HEK293 (cell line): ENCODE measurements around the gene GNG7.

Experiments used
- CTCF ChIA-PET: fragments of 350-600 bp; formaldehyde crosslinking; extraction: SDS; loops from one replicate; lab custom pipeline; 2021; ENCODE audit warnings: antibody characterized with exemption; lab: Yijun Ruan, JAX
- POLR2A ChIA-PET: fragments of 300-600 bp; formaldehyde crosslinking; extraction: SDS; loops from one replicate; lab custom pipeline; 2020; ENCODE audit warnings: antibody characterized with exemption, inconsistent platforms; lab: Yijun Ruan, JAX
- H3K27ac ChIP-seq: fragments of 200-500 bp; sonication (Bioruptor generic); 2 replicates; pipeline ENCODE4 v1.5.1; 2014; ENCODE audit warnings: low read depth, low read length, control low read depth, inconsistent platforms; ENCODE audit errors: extremely low read depth
- H3K36me3 ChIP-seq, 2 experiments: fragments of 200-500 bp in 1 of 2; sonication (Bioruptor generic) in 1 of 2; 1 replicate in 1 of 2; 2 replicates in 1 of 2; pipeline ENCODE4 v1.5.1; 2014 to 2017; ENCODE audit warnings: inconsistent platforms in 2 of 2, low read length in 2 of 2; ENCODE audit not compliant: control insufficient read depth in 2 of 2, insufficient read depth in 1 of 2
- H3K4me1 ChIP-seq: fragments of 200-500 bp; sonication (Bioruptor generic); 2 replicates; pipeline ENCODE4 v1.5.1; 2014; ENCODE audit warnings: mild to moderate bottlenecking, low read length, inconsistent platforms; ENCODE audit not compliant: control insufficient read depth, insufficient read depth
- H3K4me3 ChIP-seq: 2 replicates; pipeline ENCODE4 v1.5.1; 2011; ENCODE audit warnings: low read depth, mild to moderate bottlenecking, control low read depth, low read length, moderate library complexity
- H3K9me3 ChIP-seq: fragments of 200-500 bp; sonication (Bioruptor generic); 2 replicates; pipeline ENCODE4 v1.5.1; 2014; ENCODE audit warnings: low read depth, low read length, inconsistent platforms; ENCODE audit not compliant: control insufficient read depth, insufficient read depth
- BCL11A ChIP-seq: fragments of 450-650 bp; formaldehyde crosslinking; IDR thresholded peaks from 2 replicates; pipeline ENCODE4 v1.5.1; 2016; ENCODE audit warnings: low read depth, missing biosample characterization, missing genetic modification characterization
- HOXC10 ChIP-seq: sonication (generic); formaldehyde crosslinking; IDR thresholded peaks from 2 replicates; pipeline ENCODE4 v1.8.1; 2023; ENCODE audit warnings: mild to moderate bottlenecking, missing genetic modification reagents
- INSM2 ChIP-seq: fragments of 450-650 bp; formaldehyde crosslinking; IDR thresholded peaks from 2 replicates; pipeline ENCODE4 v1.5.1; 2016; ENCODE audit warnings: missing biosample characterization, missing genetic modification characterization
- PRDM1 ChIP-seq: fragments of 450-650 bp; formaldehyde crosslinking; IDR thresholded peaks from 2 replicates; pipeline ENCODE4; 2016; ENCODE audit warnings: missing biosample characterization, missing genetic modification characterization
- RBAK ChIP-seq: fragments of 450-650 bp; formaldehyde crosslinking; IDR thresholded peaks from 2 replicates; pipeline ENCODE4 v1.5.1; 2016; ENCODE audit warnings: missing biosample characterization, missing genetic modification characterization
- SCRT1 ChIP-seq: fragments of 450-650 bp; formaldehyde crosslinking; IDR thresholded peaks from 2 replicates; pipeline ENCODE4 v1.5.1; 2016; ENCODE audit warnings: missing biosample characterization, missing genetic modification characterization, borderline replicate concordance
- SETDB1 ChIP-seq: IDR thresholded peaks from one replicate; pipeline ENCODE4 v1.6.1; 2017; ENCODE audit warnings: mild to moderate bottlenecking, low read length, moderate library complexity, mixed read lengths; ENCODE audit not compliant: insufficient read length
- ZBTB48 ChIP-seq: fragments of 450-650 bp; formaldehyde crosslinking; IDR thresholded peaks from 2 replicates; pipeline ENCODE4 v1.5.1; 2016; ENCODE audit warnings: missing biosample characterization, missing genetic modification characterization
- ZBTB8A ChIP-seq: fragments of 450-650 bp; formaldehyde crosslinking; IDR thresholded peaks from 2 replicates; pipeline ENCODE4 v1.5.1; 2016; ENCODE audit warnings: missing biosample characterization, missing genetic modification characterization
- ZEB2 ChIP-seq: fragments of 450-650 bp; formaldehyde crosslinking; IDR thresholded peaks from 2 replicates; pipeline ENCODE4 v1.5.1; 2016; ENCODE audit warnings: missing biosample characterization, missing genetic modification characterization
- ZFP37 ChIP-seq: fragments of 450-650 bp; formaldehyde crosslinking; IDR thresholded peaks from 2 replicates; pipeline ENCODE4 v1.5.1; 2016; ENCODE audit warnings: missing biosample characterization, missing genetic modification characterization
- ZFP69B ChIP-seq: fragments of 450-650 bp; formaldehyde crosslinking; IDR thresholded peaks from 2 replicates; pipeline ENCODE4 v1.5.1; 2016; ENCODE audit warnings: missing biosample characterization, missing genetic modification characterization
- ZNF10 ChIP-seq: fragments of 450-650 bp; formaldehyde crosslinking; IDR thresholded peaks from 2 replicates; pipeline ENCODE4 v1.5.1; 2017; ENCODE audit warnings: missing biosample characterization, missing genetic modification characterization
- ZNF140 ChIP-seq: fragments of 450-650 bp; formaldehyde crosslinking; IDR thresholded peaks from 2 replicates; pipeline ENCODE4 v1.5.1; 2016; ENCODE audit warnings: missing biosample characterization, missing genetic modification characterization
- ZNF16 ChIP-seq: fragments of 450-650 bp; formaldehyde crosslinking; IDR thresholded peaks from 2 replicates; pipeline ENCODE4 v1.5.1; 2016; ENCODE audit warnings: low read depth, missing biosample characterization, missing genetic modification characterization
- ZNF341 ChIP-seq: fragments of 450-650 bp; formaldehyde crosslinking; IDR thresholded peaks from 2 replicates; pipeline ENCODE4; 2016; ENCODE audit warnings: low read depth, missing biosample characterization, missing genetic modification characterization
- ZNF362 ChIP-seq: fragments of 450-650 bp; formaldehyde crosslinking; IDR thresholded peaks from 2 replicates; pipeline ENCODE4 v1.5.1; 2016; ENCODE audit warnings: missing biosample characterization, missing genetic modification characterization
- ZNF366 ChIP-seq: fragments of 450-650 bp; formaldehyde crosslinking; conservative IDR thresholded peaks from 2 replicates; pipeline ENCODE4 v1.5.1; 2016; ENCODE audit warnings: missing biosample characterization, missing genetic modification characterization
- ZNF521 ChIP-seq: fragments of 450-650 bp; formaldehyde crosslinking; IDR thresholded peaks from 2 replicates; pipeline ENCODE4 v1.5.1; 2017; ENCODE audit warnings: missing biosample characterization, mild to moderate bottlenecking, missing genetic modification characterization
- ZNF529 ChIP-seq: fragments of 450-650 bp; formaldehyde crosslinking; IDR thresholded peaks from 2 replicates; pipeline ENCODE4 v1.5.1; 2017; ENCODE audit warnings: missing genetic modification characterization, missing biosample characterization; ENCODE audit not compliant: insufficient replicate concordance
- TF ChIP-seq, protein P1 (sequence below): fragments of 450-650 bp; formaldehyde crosslinking; IDR thresholded peaks from 2 replicates; pipeline ENCODE4 v1.5.1; 2017; ENCODE audit warnings: missing biosample characterization, missing genetic modification characterization
- TF ChIP-seq, protein P2 (sequence below): sonication (generic); formaldehyde crosslinking; IDR thresholded peaks from 2 replicates; pipeline ENCODE4 v1.8.1; 2022; ENCODE audit warnings: mild to moderate bottlenecking, moderate library complexity, missing genetic modification reagents

The GNG7 gene

DNA sequence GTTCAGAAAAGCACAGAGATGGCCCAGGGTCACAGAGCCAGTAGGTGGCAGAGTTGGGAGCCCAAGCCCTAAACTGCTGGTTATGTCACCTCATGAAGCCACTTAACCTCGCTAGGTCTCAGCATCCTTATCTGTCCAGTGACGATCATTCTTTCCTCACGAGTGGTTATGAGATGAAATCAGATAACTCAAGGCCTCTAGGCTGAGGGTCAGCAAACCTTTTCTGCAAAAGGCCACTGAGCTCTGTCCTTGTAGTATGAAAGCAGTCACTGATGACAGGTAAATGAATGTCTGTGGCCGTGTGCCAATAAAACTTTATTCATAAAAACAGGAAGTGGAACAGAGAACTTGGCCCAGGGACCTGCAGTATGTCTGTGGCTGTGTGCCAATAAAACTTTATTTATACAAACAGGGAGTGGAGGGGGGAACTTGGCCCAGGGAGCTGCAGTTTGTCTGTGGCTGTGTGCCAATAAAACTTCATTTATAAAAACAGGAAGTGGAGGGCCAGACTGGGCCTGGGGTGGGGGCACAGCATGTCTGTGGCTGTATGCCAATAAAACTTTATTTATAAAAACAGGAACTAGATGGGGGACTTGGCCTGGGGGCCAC, 71.2 kb downstream of the GNG7 start:
- no peaks in the 10 kb centered on the region for H3K4me1 ChIP-seq
- no peaks in the 10 kb centered on the region for H3K36me3 ChIP-seq
- H3K4me3 ChIP-seq: no peak overlapping the region
- CTCF ChIA-PET: interaction anchor here (0.8 to 1.8 kb wide), 2 partner anchors 11 to 19 kb away, joined by 3 to 6 read pairs; no protein-coding TSS in a partner anchor
- no peaks in the 10 kb centered on the region for H3K9me3 ChIP-seq
- TF ChIP-seq ZNF341 (tag by site-specific recombination) (peak; percentile 16; the same call in 1 of the 2 replicates), ZNF366 (no peak), SCRT1 (tag by site-specific recombination) (no peak), ZNF521 (tag by site-specific recombination) (no peak), ZBTB48 (0 out of 2 replicates have a peak, but pooled peaks have one; percentile 18), ZBTB8A (no peak), BCL11A (no peak), ZFP69B (no peak), ZNF140 (tag by site-specific recombination) (no peak)
- TF ChIP-seq, protein P1, sequence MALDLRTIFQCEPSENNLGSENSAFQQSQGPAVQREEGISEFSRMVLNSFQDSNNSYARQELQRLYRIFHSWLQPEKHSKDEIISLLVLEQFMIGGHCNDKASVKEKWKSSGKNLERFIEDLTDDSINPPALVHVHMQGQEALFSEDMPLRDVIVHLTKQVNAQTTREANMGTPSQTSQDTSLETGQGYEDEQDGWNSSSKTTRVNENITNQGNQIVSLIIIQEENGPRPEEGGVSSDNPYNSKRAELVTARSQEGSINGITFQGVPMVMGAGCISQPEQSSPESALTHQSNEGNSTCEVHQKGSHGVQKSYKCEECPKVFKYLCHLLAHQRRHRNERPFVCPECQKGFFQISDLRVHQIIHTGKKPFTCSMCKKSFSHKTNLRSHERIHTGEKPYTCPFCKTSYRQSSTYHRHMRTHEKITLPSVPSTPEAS (tag by site-specific recombination): no peak
- TF ChIP-seq, protein P2, sequence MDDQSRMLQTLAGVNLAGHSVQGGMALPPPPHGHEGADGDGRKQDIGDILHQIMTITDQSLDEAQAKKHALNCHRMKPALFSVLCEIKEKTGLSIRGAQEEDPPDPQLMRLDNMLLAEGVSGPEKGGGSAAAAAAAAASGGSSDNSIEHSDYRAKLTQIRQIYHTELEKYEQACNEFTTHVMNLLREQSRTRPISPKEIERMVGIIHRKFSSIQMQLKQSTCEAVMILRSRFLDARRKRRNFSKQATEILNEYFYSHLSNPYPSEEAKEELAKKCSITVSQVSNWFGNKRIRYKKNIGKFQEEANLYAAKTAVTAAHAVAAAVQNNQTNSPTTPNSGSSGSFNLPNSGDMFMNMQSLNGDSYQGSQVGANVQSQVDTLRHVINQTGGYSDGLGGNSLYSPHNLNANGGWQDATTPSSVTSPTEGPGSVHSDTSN: no peak
- POLR2A ChIA-PET: interaction anchor here (0.5 kb wide), 1 partner anchor 91 kb away, joined by 3 read pairs; no protein-coding TSS in a partner anchor
- H3K27ac ChIP-seq: no peak overlapping the region

GRCh38 chr19:2630352-2631001, 72.0 kb downstream of the GNG7 start:
- H3K4me1 ChIP-seq: no peaks in the 10 kb centered on the region
- ChIA-PET POLR2A (interaction anchor here (0.5 to 0.7 kb wide), 2 partner anchors 90 to 155 kb away, joined by 3 read pairs; partner anchors contain the start of gene GADD45B), CTCF (interaction anchor here (0.5 to 0.8 kb wide), 2 partner anchors 13 to 32 kb away, joined by 3 to 5 read pairs; no protein-coding TSS in a partner anchor)
- no peak overlapping the region for H3K4me3 ChIP-seq
- H3K27ac ChIP-seq: no peak overlapping the region
- H3K9me3 ChIP-seq: no peaks in the 10 kb centered on the region
- no peaks in the 10 kb centered on the region for H3K36me3 ChIP-seq
- TF ChIP-seq ZNF362 (tag by site-specific recombination) (no peak), RBAK (peak; percentile 98), ZNF10 (peak; percentile 96), SETDB1 (peak; percentile 53)

DNA sequence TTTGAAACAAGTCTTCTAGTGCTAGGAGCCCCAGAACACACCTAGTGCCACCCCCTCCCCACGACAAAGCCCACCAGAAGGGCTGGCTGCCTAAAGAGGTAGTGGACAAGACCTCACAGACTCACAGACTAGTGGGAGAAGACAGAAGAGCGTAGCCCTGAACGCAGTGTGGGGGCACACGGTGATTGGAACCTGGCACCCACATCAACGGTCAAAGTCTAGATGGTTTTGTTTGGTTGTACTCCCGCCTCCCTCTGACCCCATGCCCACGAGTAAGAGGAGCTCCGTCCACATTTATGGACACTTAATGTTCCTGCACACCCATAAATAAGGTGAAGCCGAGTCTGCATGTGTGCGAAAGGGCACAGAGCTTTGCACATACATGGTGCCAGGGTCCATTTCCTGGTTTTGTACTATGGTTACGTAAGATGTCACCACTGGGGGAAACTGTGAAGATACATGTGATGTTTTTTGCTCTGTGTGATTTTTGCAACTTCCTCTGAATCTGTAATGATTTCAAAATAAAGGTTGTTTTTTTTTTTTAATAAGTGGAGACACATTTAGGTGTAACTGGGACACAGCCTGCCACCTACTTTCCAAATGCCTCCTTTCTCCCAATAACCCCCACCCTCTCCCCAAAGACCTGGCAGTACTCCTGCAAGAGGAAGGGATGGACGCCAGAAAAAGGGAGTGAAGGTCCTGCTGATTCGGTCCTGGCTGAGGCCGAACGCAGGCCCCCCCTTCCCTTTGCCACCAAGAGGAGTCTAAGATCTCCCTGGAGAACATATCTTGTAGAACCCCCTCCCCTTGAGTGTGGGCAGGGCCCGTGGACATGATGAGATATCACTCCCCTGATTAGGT, 72.8 kb downstream of the GNG7 start:
- no peak overlapping the region for H3K27ac ChIP-seq
- POLR2A ChIA-PET: no interaction called here
- TF ChIP-seq ZNF529 (tag by site-specific recombination) (no peak), ZNF16 (tag by site-specific recombination) (no peak), HOXC10 (CRISPR knock-in tag) (no peak), INSM2 (tag by site-specific recombination) (no peak), ZEB2 (tag by site-specific recombination) (no peak), ZFP37 (tag by site-specific recombination) (no peak), PRDM1 (tag by site-specific recombination) (no peak)

More for the DNA sequence above, 72.8 kb downstream of the GNG7 start:
- CTCF ChIA-PET: interaction anchor here (0.5 to 2.1 kb wide), 5 partner anchors 13 to 238 kb away, joined by 3 to 6 read pairs (median 5); no protein-coding TSS in a partner anchor
- no peaks in the 10 kb centered on the region for H3K36me3 ChIP-seq
- H3K4me3 ChIP-seq: no peak overlapping the region
- no peaks in the 10 kb centered on the region for H3K9me3 ChIP-seq
- no peaks in the 10 kb centered on the region for H3K4me1 ChIP-seq
